ENCODE measurements around the gene RNF126. TPM values are rescaled to one million over a fixed set of nuclear protein-coding genes. Genes with fewer than 3 reads are reported as not detected.

Gene RNF126
- total RNA-seq, 2 donors from 2014 or later = 23.3 to 45.8 TPM

GRCh38 chr19:644789-645188 is 18.2 kb downstream of the RNF126 start:
- no peaks in the 10 kb centered on the region for H3K9me3 ChIP-seq
- no peaks in the 10 kb centered on the region for H3K27me3 ChIP-seq
- no peak overlapping the region for H3K27ac ChIP-seq
- ATAC-seq = no peak
- intact Hi-C loops (cut with DNase I) = no loop called here
- H3K4me1 ChIP-seq = peaks cover 4% of the 10 kb centered on the region
- 60 to 88% methylated on average over 4 to 12 of the region's 14 CpGs for WGBS, 2 donors
- no peak for DNase-seq
- TF ChIP-seq POLR2A (IDR thresholded peaks at IDR 0.05) = no peak
- no peak for TF ChIP-seq CTCF (IDR thresholded peaks at IDR 0.05)
- H3K4me3 ChIP-seq = no peak overlapping the region
- H3K36me3 ChIP-seq (replicated peaks in 1 of 2; ENCODE audit: insufficient read depth in 1 of 2, low read depth in 2 of 2) = peaks cover 7 to 15% of the 10 kb centered on the region in 2 donors

GRCh38 chr19:644363-644762 is 18.7 kb downstream of the RNF126 start:
- ATAC-seq = no peak
- no peak for DNase-seq
- Histone ChIP-seq H3K4me3 (no peak overlapping the region), H3K9me3 (no peaks in the 10 kb centered on the region), H3K27me3 (no peaks in the 10 kb centered on the region), H3K36me3 (replicated peaks in 1 of 2; ENCODE audit: insufficient read depth in 1 of 2, low read depth in 2 of 2) (peaks cover 7 to 13% of the 10 kb centered on the region in 2 donors), H3K27ac (no peak overlapping the region), H3K4me1 (peaks cover 5% of the 10 kb centered on the region)
- TF ChIP-seq POLR2A (IDR thresholded peaks at IDR 0.05) (no peak), CTCF (IDR thresholded peaks at IDR 0.05) (no peak)
- intact Hi-C loops (cut with DNase I) = no loop called here
- whole genome bisulfite sequencing, 2 donors = 72% methylated on average over 21 to 22 of the region's 28 CpGs

- DNase-seq = no peak
- intact Hi-C loops (cut with DNase I) = no loop called here
Measured at GRCh38 chr19:643736-644135, 19.3 kb downstream of the RNF126 start.

GRCh38 chr19:642767-643727 is 20.0 kb downstream of the RNF126 start:
- intact Hi-C loops (cut with DNase I) = no loop called here
- H3K27ac ChIP-seq = no peak overlapping the region
- H3K4me1 ChIP-seq = peaks cover 14% of the 10 kb centered on the region
- H3K9me3 ChIP-seq = no peaks in the 10 kb centered on the region
- no peak for TF ChIP-seq POLR2A (IDR thresholded peaks at IDR 0.05)
- no peak for TF ChIP-seq CTCF (IDR thresholded peaks at IDR 0.05)
- no peaks in the 10 kb centered on the region for H3K27me3 ChIP-seq
- H3K36me3 ChIP-seq (replicated peaks in 1 of 2; ENCODE audit: insufficient read depth in 1 of 2, low read depth in 2 of 2) = peaks cover 0 to 6% of the 10 kb centered on the region in 2 donors
- H3K4me3 ChIP-seq = no peak overlapping the region
- no peak for DNase-seq
- no peak for ATAC-seq
- 78 to 86% methylated on average over 17 to 51 of the region's 70 CpGs for WGBS, 2 donors

More at GRCh38 chr19:643736-644135, 19.3 kb downstream of the RNF126 start:
- TF ChIP-seq CTCF (IDR thresholded peaks at IDR 0.05) (no peak), POLR2A (IDR thresholded peaks at IDR 0.05) (no peak)
- no peaks in the 10 kb centered on the region for H3K27me3 ChIP-seq
- H3K36me3 ChIP-seq (replicated peaks in 1 of 2; ENCODE audit: insufficient read depth in 1 of 2, low read depth in 2 of 2) = peaks cover 5 to 11% of the 10 kb centered on the region in 2 donors
- no peak overlapping the region for H3K27ac ChIP-seq
- no peak for ATAC-seq
- H3K4me3 ChIP-seq = no peak overlapping the region
- H3K9me3 ChIP-seq = no peaks in the 10 kb centered on the region
- H3K4me1 ChIP-seq = peaks cover 11% of the 10 kb centered on the region
- 80 to 89% methylated on average over 12 to 23 of the region's 24 CpGs for WGBS, 2 donors

All from body of pancreas (tissue), 4 donors.